HTR-8/SVneo (cell line): ENCODE data around the gene PELI1.
A peak's percentile ranks its signal among the peaks of the same experiment; 100 is the strongest.

ENCODE experiments used
- DNase-seq: peaks from one replicate; pipeline ENCODE4 v3.0.0; 2011; ENCODE audit warnings: low spot score, mixed read lengths; ENCODE audit not compliant: insufficient read length
- FAIRE-seq: peaks from 2 replicates; lab custom pipeline; 2011; peaks lifted over from hg19 to GRCh38; lab: Jason Lieb, UNC

PELI1 gene

GRCh38 chr2:64144057-64145013 is at the start of gene PELI1:
Gene PELI1 (minus strand): TSS chr2:64144420. CDS start chr2:64108310, 36,110 bp downstream.
- DNase-seq = peak; percentile 94
- FAIRE-seq = peak; percentile 98

- DNase-seq = no peak
- no peak for FAIRE-seq
These were observed 49.3 kb upstream of the PELI1 start for GRCh38 chr2:64193491-64193890.

GRCh38 chr2:64192664-64193105 is 48.5 kb upstream of the PELI1 start:
- no peak for FAIRE-seq
- no peak for DNase-seq

GRCh38 chr2:64192125-64192479 is 47.9 kb upstream of the PELI1 start:
- DNase-seq (no peak), FAIRE-seq (no peak)

GRCh38 chr2:64189586-64189985 is 45.4 kb upstream of the PELI1 start:
- FAIRE-seq (no peak), DNase-seq (no peak)

GRCh38 chr2:64189167-64189566 is 44.9 kb upstream of the PELI1 start:
- FAIRE-seq (no peak), DNase-seq (no peak)

GRCh38 chr2:64186699-64187605 is 42.7 kb upstream of the PELI1 start:
- DNase-seq (no peak), FAIRE-seq (no peak)

- DNase-seq (no peak), FAIRE-seq (no peak)
These were observed 35.5 kb upstream of the PELI1 start for GRCh38 chr2:64179582-64180321.

- no peak for FAIRE-seq
These were observed 33.1 kb upstream of the PELI1 start for GRCh38 chr2:64177315-64177714.

GRCh38 chr2:64175419-64176197 is 31.4 kb upstream of the PELI1 start:
- DNase-seq (no peak), FAIRE-seq (no peak)

More at GRCh38 chr2:64177315-64177714, 33.1 kb upstream of the PELI1 start:
- no peak for DNase-seq

- DNase-seq (no peak), FAIRE-seq (no peak)
These were observed 29.2 kb upstream of the PELI1 start for GRCh38 chr2:64173156-64174135.

GRCh38 chr2:64168756-64169155 is 24.5 kb upstream of the PELI1 start:
- no peak for DNase-seq
- FAIRE-seq = no peak

GRCh38 chr2:64168201-64168600 is 24.0 kb upstream of the PELI1 start:
- FAIRE-seq = no peak
- no peak for DNase-seq

GRCh38 chr2:64166637-64167420 is 22.6 kb upstream of the PELI1 start:
- no peak for FAIRE-seq
- DNase-seq = no peak

- DNase-seq (no peak), FAIRE-seq (no peak)
These were observed 22.0 kb upstream of the PELI1 start for GRCh38 chr2:64166212-64166611.

- DNase-seq = no peak
- peak; percentile 13 for FAIRE-seq
These were observed 21.5 kb upstream of the PELI1 start for GRCh38 chr2:64165706-64166105.

GRCh38 chr2:64164629-64165028 is 20.4 kb upstream of the PELI1 start:
- DNase-seq = no peak
- FAIRE-seq = no peak
